A673 (cell line): ENCODE data around the gene OOSP4A. TPM values are rescaled to one million over a fixed set of nuclear protein-coding genes. Genes with fewer than 3 reads are reported as not detected.

Source experiments
- BruUV-seq: library from RNA; stranded (reverse); fragments of 400-500 nt; replicated peaks from 2 replicates; lab custom pipeline; 2021; lab: Mats Ljungman, UMichigan
- CTCF ChIA-PET: fragments of 300-600 bp; sonication (Branson Sonifier 250); formaldehyde crosslinking; loops from one replicate; lab custom pipeline; 2022; ENCODE audit warnings: antibody characterized with exemption; lab: Charles Lee
- POLR2A ChIA-PET: fragments of 300-600 bp; sonication (Branson Sonifier 250); formaldehyde crosslinking; loops from one replicate; lab custom pipeline; 2022; ENCODE audit warnings: antibody characterized with exemption; ENCODE audit not compliant: low non-redundant PET; lab: Charles Lee
- DNase-seq: peaks from one replicate; pipeline ENCODE4 v3.0.0-alpha.2; 2015; ENCODE audit warnings: low spot score
- H3K27ac ChIP-seq: fragments of 200-600 bp; sonication (generic); 2 replicates; pipeline ENCODE4 v1.5.1; 2016; ENCODE audit warnings: mixed run types, low read depth, mild to moderate bottlenecking, mixed read lengths, antibody characterized with exemption, low read length; ENCODE audit not compliant: poor library complexity, severe bottlenecking
- H3K27me3 ChIP-seq: fragments of 200-600 bp; sonication (generic); replicated peaks from 2 replicates; pipeline ENCODE4 v1.6.1; 2017; ENCODE audit warnings: mixed run types, low read depth, mild to moderate bottlenecking, mixed read lengths, antibody characterized with exemption, low read length; ENCODE audit not compliant: insufficient read depth, poor library complexity
- H3K36me3 ChIP-seq: fragments of 200-600 bp; sonication (generic); 2 replicates; pipeline ENCODE4 v1.6.1; 2016; ENCODE audit warnings: mixed run types, mild to moderate bottlenecking, mixed read lengths, antibody characterized with exemption, low read length; ENCODE audit not compliant: insufficient read depth, poor library complexity, severe bottlenecking
- H3K4me1 ChIP-seq: fragments of 200-600 bp; sonication (generic); 2 replicates; pipeline ENCODE4 v1.6.1; 2017; ENCODE audit warnings: mixed run types, mild to moderate bottlenecking, mixed read lengths, antibody characterized with exemption, low read length; ENCODE audit not compliant: insufficient read depth, poor library complexity, severe bottlenecking
- H3K4me3 ChIP-seq: fragments of 200-600 bp; sonication (generic); 2 replicates; pipeline ENCODE4 v1.5.1; 2016; ENCODE audit warnings: low read depth, mixed run types, mild to moderate bottlenecking, mixed read lengths, low read length; ENCODE audit not compliant: poor library complexity, severe bottlenecking
- H3K9me3 ChIP-seq: fragments of 200-600 bp; sonication (generic); 2 replicates; pipeline ENCODE4 v1.6.1; 2016; ENCODE audit warnings: mixed run types, low read depth, mild to moderate bottlenecking, mixed read lengths, antibody characterized with exemption, low read length; ENCODE audit not compliant: poor library complexity, severe bottlenecking
- EZH2 ChIP-seq: fragments of 200-600 bp; sonication (generic); IDR thresholded peaks from 2 replicates; pipeline ENCODE4 v1.6.1; 2017; ENCODE audit warnings: borderline replicate concordance, low read depth, mild to moderate bottlenecking, mixed read lengths, antibody characterized with exemption, low read length; ENCODE audit not compliant: poor library complexity, severe bottlenecking
- intact Hi-C: fragments of 100-400 bp; cut with micrococcal nuclease; formaldehyde crosslinking; loops from one replicate; pipeline ENCODE4 v1.10.0; 2022; ENCODE audit not compliant: unreplicated experiment
- total RNA-seq: library from RNA; stranded (reverse); gene quantifications from 2 replicates; pipeline ENCODE4 v1.2.3, GENCODE V29; 2021
- TF ChIP-seq, protein P1 (sequence below): fragments of 300-800, 200-600 bp; sonication (generic); conservative IDR thresholded peaks from 2 replicates; pipeline ENCODE4 v1.5.1; 2017; ENCODE audit warnings: low read depth, mild to moderate bottlenecking, antibody characterized with exemption, low read length, moderate library complexity, mixed read lengths

OOSP4A gene
- total RNA-seq, 1 experiment from 2014 or later = not detected

DNA sequence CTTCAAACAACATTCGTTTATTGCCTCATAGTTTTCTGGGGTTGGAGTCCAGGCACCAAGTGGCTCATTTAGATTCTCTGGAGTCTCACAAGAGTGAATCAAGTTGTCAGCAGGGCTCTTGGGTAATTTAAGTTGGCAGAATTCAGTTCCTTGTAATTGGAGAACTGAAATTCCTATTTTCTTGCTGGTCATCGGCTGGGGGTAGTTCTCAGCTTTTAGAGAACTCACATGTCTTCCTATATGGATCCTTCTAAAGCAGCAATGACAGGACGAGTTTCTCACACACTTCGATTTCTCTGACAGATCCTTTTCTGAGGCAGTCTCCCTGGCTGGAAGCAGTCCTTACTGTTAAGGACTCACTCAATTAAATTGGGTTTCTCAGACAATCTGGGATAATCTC, 35.9 kb downstream of the OOSP4A start:
- H3K27me3 ChIP-seq = no peaks in the 10 kb centered on the region
- intact Hi-C loops = no loop called here
- POLR2A ChIA-PET = no interaction called here
- no peaks in the 10 kb centered on the region for H3K4me1 ChIP-seq
- peak; percentile 17 for DNase-seq
- BruUV-seq = no TSS peak
- H3K36me3 ChIP-seq = no peaks in the 10 kb centered on the region
- CTCF ChIA-PET = no interaction called here
- no peak overlapping the region for H3K27ac ChIP-seq
- H3K4me3 ChIP-seq = no peak overlapping the region
- TF ChIP-seq EZH2 = no peak
- TF ChIP-seq, protein P1, sequence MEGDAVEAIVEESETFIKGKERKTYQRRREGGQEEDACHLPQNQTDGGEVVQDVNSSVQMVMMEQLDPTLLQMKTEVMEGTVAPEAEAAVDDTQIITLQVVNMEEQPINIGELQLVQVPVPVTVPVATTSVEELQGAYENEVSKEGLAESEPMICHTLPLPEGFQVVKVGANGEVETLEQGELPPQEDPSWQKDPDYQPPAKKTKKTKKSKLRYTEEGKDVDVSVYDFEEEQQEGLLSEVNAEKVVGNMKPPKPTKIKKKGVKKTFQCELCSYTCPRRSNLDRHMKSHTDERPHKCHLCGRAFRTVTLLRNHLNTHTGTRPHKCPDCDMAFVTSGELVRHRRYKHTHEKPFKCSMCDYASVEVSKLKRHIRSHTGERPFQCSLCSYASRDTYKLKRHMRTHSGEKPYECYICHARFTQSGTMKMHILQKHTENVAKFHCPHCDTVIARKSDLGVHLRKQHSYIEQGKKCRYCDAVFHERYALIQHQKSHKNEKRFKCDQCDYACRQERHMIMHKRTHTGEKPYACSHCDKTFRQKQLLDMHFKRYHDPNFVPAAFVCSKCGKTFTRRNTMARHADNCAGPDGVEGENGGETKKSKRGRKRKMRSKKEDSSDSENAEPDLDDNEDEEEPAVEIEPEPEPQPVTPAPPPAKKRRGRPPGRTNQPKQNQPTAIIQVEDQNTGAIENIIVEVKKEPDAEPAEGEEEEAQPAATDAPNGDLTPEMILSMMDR = no peak
- H3K9me3 ChIP-seq = no peaks in the 10 kb centered on the region

DNA sequence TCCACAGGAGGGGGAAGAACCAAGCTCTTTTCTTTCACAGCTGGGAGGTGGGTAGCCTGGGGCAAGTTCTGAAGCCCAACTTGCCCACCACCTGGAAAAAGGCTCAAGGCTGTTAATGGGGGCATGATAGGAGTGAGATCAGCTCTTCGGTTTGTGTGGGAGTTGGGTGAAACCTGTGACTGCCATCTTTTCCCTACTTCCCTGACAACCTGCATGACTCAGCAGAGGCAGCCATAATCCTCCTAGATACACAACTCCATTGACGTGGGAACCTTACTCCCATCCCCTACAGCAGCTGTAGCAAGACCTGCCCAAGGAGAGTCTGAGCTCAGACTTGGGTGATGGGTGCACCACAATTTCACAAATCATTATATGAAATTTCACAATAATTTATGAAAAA, 39.9 kb downstream of the OOSP4A start:
- POLR2A ChIA-PET = no interaction called here
- DNase-seq = no peak
- Histone ChIP-seq H3K4me1 (no peaks in the 10 kb centered on the region), H3K36me3 (no peaks in the 10 kb centered on the region), H3K4me3 (no peak overlapping the region), H3K9me3 (no peaks in the 10 kb centered on the region), H3K27ac (no peak overlapping the region), H3K27me3 (no peaks in the 10 kb centered on the region)
- TF ChIP-seq, protein P1 = no peak
- TF ChIP-seq EZH2 = no peak
- CTCF ChIA-PET = no interaction called here
- no TSS peak for BruUV-seq
- intact Hi-C loops = no loop called here

DNA sequence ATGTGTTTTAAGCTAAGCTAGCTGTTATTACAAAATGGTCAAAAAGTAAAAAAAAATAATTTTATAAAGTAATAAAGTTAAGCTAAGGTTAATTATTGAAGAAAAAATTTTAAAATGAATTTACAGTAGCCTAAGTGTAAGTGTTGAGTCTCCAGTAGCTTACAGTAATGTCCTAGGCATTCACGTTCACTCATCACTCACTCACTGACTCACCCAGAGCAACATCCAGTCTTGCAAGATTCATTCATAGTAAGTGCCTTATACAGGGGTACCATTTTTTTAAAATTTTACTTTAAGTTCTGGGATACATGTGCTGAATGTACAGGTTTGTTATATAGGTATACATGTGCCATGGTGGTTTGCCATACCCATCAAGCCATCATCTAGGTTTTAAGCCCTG, 41.5 kb downstream of the OOSP4A start:
- Histone ChIP-seq H3K36me3 (no peaks in the 10 kb centered on the region), H3K27ac (no peak overlapping the region), H3K9me3 (no peaks in the 10 kb centered on the region), H3K4me3 (no peak overlapping the region), H3K4me1 (no peaks in the 10 kb centered on the region), H3K27me3 (no peaks in the 10 kb centered on the region)
- TF ChIP-seq, protein P1 = no peak
- no peak for TF ChIP-seq EZH2
- BruUV-seq = no TSS peak
- DNase-seq = no peak
- intact Hi-C loops = no loop called here
- POLR2A ChIA-PET = no interaction called here
- CTCF ChIA-PET = no interaction called here
